GM21390 (cell line): ENCODE data around the gene CRYBA4.
A peak's percentile ranks its signal among the peaks of the same experiment; 100 is the strongest.

Experiments
- ATAC-seq: cut with Tn5 transposase; IDR thresholded peaks from one replicate; pipeline ENCODE4 v1.9.1; 2021; ENCODE audit not compliant: unreplicated experiment

Gene CRYBA4

DNA sequence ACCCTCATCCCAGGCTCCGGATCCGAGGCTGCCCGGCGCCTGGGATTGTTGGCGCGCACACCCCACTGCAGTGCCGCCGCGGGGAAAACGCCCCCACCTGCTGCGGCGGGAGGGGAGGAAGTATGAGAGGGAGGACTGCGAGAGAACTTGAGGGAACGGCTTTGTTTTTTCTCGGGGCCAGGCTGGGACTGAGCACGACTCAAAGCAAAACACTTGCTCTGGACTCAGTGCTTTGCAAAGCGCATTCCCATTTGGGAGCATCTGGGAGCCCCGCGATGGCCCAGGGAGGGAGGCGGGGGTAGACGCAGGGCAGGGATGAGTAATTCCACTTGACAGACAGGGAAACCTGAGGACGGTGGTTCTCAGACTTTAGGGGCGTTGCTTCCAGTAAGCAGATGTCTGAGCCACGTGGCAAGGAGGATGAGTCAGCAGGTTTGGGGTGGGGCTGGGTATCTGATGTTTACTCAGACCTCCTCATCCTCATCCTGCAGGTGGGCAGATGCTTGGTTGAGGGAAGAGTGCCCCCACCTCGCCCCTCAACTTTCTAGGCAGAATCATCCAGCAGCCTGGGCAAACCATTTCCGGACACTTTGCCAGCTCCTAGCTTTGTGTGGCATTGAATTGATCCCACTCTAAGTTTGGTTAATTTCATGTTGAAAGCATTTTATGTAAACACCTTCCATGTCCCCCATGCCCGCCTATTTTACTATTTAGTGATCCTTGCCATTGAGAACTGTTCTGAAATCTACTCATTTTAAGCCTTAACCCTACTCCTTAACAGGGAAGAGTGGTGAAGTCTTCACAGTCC is 37.1 kb downstream of the CRYBA4 start:
- peak; percentile 62 for ATAC-seq

DNA sequence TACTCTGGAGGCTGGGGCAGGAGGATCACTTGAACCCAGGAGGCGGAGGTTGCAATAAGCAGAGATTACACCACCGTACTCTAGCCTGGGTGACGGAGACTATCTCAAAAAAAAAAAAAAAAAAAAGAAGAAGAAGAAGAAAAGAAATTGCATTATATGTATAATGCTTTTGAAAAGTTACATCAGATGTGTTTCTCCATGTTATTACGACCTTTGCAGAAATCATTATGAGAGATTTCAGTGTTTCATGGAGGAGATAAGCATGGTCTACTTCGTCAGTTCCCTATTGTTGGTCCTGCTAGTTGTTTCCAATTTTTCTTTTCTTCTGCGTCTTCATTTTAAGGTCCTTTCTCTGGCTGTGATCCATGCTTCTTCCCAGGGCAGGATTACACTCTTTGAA is 38.6 kb downstream of the CRYBA4 start:
- no peak for ATAC-seq

DNA sequence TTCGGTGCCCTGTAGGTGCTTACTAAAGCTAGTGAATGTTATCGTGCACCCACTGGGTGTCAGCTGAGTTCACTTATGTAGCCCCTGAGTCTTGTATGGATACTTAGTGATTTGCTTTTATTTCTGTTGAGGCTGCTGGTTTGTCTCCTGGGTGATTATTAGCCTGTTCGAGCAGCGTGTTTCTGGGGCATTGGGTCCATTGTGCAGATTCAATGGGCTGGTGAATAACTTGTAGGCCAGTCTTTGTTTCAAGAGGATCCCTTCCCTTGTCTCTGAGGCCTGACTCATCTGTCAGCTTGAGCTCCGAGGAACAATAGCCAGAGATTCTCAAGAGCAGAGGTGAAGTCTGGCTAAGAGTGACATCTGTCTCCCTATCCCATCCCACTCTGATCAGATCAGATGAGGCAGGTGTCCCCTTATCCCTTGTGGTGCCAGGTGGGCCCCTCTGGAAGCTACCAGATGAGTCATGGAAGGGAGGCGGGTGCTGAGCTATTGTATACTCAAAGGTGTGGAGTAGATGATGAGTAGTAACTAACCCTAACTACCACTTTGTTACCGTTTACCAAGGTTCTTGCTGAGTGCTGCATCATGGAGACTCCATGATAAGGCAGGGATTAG is 39.3 kb downstream of the CRYBA4 start:
- no peak for ATAC-seq

DNA sequence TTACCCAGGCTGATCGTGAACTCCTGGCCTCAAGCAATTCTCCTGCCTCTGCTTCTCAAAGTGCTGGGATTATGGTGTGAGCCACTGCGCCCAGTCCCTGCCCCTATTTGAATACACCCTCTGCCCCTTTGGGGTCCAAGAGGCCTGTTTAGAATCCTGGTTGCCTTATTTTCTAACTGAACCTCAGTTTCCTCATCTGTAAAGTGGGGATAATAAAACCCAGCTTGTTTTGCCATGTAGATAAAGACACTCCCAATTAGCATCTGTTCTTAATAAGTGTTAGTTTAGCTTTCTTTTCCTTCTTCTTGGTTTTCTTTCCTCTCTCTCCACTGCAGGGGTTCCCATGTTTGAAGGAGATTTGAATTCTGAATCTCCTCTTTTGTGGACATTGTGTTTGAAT is 40.4 kb downstream of the CRYBA4 start:
- ATAC-seq = no peak

DNA sequence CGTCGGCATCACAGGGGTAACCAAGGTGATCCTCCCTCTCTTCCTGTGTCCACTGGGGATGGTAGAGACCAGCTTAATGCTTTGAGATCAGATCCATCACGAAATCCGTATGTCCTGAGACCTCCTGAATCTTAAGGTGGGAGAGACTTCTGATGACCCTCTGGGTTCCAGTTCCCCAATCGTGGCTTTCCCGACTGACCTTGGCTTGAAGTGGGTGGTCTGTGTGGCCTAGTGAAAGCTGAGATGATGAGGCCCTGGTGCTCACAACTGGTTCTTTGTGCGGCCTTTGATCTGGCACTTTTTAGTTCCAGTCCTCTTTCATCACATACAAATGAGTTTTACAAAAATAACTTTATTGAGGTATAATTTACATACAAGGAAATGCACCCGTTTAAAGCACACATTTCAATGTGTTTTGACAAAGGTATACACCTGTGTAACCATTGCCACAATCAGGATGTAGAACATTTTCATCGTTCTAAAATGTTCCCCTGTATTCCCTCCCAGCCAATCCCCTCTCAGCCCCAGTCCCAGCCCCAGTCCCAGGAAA is 41.7 kb downstream of the CRYBA4 start:
- no peak for ATAC-seq

DNA sequence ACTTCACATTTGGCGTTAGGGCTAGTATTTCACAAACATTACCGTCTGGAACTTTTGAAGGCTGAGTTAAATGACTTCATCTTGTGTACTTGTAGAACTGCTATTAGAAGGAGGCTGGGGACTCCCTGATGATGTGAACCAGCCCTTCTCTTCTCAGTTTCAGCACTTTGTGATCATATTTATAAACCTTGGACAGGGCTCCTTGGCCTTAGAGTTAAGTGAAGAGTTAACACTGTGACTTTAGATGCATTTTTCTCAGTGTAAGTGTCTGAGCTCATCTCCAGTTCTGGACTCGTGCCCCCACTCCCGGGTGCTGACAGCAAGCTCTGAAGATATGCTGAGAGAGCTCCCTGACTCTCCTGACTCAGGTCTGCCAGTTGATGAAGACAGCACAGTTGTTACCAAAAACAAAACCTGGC is 44.1 kb downstream of the CRYBA4 start:
- ATAC-seq = peak; percentile 11

DNA sequence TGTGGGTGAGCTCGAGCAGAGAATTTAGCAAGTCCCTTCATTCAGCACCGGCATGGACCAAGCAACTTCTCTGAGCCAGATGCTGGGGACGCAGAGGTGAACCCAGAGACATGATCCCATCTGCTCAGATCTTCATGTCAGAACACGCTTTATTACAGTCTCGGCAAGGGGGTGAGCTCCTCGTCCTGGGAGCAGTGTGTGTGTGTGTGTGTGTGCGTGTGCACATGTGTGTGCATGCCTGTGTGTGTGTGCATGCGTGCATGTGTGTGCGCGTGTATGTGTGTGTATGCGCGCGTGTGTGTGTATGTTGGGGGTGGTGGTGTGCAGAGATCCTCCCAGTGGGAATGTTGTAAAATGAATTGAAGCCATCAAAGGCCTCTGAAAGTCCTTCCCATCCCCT is 45.4 kb downstream of the CRYBA4 start:
- no peak for ATAC-seq

DNA sequence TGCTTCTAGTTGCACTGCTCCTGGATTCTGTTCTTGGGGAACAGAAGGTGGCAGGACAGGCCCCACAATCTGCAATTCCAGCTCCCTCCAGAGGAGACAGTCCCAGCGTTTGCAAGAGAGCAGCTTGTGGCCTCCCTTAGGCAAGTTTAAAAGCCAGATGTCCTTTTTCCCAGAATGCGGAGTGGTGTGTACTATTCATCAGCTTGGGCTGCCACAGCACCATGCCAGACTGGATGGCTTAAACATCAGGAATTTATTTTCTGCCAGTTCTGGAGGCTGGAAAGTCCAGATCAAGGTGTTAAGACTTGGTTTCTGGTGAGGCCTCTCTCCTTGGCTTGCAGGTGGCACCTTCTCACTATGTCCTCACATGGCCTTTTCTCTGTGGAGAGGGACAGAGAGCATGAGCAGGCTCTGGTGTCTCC is 47.3 kb downstream of the CRYBA4 start:
- no peak for ATAC-seq

DNA sequence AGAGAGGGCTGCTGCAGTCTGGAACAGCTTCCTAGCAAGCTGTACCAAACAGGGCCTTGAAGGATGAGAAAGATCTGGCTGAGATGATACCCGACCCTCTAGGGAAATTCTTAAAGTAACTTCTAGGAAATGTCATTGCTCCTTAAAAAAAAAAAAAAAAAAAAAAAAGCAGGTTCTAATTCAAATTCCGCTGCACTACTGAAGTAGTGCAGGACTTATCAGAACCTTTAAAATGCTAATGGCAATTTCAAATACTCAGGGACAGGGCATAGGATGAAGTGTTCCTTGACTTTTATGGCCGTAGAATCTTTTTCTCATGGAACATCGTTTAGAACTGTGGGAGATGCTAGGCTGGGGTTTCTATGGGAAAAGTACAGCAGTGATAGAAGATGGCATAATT is 48.7 kb downstream of the CRYBA4 start:
- no peak for ATAC-seq

DNA sequence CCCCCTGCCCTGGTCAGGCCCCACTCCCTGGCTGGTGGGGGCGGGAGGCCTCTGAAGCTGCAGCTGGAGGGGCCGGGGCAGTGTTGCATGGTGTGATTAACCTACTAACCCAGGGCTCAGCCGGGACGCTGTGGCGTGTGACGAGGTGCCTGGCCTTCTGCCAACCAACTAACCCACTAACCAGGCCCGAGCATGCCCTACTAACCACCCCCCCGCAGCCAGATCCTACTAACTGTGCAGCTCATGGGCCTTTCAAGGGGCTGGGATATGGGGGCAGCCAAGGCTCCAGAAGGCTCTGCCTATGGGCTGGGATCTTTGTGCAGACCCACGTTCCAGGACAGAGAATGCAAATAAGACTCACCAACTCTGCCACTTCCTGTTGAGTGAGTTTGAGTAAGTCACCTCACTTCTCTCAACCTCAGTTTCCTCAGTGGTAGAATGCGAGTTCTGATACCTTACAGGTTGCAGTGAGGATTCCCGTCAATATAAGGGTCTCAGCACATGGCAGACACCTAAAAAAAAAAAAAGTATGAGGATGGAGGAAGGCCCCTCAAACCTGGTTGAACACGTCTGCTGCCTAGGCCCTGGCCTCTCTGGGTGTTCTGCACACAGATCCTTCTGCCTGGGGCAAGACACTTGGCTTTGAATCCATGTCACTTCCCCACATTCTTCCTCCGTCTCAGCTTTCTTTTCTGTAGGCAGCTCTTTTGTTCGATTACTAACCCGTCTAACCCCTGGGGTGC is 49.7 kb downstream of the CRYBA4 start:
- ATAC-seq = peak; percentile 32

DNA sequence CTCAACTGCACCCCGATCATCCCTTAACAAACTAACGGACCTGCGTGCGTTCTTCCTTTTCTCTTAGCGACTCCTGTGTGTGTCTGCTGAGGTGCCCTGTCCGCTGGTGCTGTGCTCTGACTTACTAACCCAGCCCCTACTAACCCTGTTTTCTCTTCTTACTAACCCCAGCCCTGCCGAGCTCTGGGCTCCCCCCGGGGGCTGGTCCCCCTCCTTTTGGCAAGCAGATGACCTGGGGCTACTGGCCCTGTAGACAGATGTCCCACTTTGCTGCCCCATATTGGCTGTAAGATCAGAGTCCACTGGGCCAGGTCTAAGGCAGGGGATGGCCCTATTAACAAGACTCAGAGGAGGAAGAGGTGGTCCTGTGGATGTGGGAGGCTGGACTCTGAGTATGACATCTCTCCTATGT is 50.3 kb downstream of the CRYBA4 start:
- ATAC-seq = peak; percentile 0

DNA sequence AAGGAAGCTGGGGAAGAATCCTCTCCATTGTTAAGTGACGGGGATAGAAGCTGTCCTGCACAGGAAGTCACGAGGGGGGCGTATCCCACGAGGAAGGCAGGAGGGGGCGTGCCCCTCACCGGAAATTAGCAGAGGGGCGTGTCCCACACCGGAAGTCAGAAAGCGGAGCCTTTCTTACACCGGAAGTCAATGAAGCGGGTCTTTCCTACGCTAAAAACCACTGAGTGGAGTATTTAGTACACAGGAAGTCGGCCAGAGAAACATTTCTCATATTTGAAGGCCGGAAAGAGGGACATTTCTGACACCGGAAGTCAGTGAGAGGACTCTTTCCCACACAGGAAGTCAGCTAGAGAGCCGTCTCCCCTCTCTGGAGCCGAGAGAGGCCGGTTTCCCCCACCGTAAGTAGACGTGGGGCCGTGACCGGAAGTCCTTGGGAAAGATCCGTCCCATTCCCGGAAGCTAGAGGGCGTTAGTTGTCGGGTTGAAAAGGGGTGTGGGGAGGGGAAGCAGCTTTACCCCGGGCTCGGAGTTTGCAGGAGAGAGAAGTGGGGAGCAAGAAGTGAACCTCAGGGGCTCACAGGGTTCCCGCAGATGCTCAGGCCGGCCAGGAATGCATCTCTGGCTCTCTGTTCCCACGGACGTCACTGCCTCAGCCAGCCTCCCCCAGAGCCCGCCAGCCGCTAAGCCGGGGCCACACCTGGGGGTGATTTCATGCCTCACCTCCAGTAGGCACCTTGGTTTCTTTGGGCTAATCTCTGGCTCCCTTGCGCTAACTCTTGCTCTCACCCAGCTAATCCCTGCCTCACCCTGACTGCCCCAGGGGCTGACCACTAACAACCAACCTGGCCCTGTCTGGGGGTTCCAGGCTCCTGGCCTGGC is 51.1 kb downstream of the CRYBA4 start:
- ATAC-seq = peak; percentile 68

DNA sequence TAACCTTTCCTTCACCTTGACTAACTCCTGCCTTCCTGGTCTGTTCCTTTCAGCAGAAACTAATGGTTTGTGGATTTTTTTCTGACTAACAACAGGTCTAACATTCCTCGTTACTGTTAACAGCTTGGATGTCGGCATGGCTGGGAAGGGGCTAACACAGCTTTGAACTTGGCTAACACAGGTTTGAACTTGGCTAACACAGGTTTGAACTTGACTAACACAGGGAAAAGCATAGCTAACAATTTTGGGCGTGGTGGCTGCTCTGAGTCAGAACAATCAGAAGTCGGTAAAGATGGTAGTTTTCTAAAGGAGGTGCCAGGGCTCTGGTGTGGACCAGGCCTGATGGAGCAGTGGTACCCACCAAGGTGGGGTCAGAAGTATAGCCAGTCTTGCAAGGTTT is 51.7 kb downstream of the CRYBA4 start:
- ATAC-seq = no peak

DNA sequence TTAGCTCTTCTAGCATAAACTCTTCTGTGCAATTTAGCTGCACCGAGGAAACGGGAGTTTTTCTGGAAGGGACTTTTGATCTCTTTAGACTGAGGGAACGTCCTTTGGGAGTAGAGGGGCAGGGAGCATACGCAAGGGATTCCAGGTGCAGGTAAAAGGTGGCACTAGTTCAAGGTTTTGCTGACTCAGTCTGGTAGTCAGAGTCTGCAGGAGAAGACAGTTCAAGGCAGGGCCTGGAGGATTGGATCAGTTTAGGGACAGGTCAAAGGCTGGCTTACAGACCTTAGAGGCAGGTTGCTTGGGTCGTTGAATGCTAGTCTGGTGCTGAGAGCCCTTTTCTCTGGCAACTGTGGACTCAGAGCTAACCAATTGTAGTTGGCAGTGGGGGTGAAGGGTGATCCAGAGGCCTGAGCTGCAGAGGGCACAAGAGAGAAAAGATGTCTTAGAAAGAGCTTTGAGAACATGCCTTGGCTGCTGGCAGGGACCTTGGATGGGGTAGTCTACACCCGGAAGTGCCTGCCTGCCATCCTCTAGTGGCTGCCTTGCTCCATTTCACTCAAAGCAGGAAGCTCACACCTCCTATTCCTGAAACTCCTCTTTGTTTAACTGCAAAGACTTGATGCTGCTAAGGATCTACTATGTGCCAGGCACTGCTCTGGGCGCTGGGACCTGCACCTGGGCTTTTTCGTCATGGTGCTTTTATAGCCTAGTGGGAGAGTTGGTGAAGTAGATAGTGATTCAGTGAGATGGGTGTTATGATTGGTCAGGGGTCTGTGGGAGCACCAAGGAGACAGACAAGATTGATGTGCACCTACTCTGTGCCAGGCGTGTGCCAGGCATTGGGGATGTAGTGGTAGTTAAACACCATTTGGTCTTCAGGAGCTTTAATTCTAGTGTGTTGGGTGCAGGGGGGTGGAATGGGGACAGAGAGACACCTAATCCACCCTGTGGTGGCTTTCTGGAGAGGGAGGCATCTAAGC is 52.7 kb downstream of the CRYBA4 start:
- no peak for ATAC-seq

DNA sequence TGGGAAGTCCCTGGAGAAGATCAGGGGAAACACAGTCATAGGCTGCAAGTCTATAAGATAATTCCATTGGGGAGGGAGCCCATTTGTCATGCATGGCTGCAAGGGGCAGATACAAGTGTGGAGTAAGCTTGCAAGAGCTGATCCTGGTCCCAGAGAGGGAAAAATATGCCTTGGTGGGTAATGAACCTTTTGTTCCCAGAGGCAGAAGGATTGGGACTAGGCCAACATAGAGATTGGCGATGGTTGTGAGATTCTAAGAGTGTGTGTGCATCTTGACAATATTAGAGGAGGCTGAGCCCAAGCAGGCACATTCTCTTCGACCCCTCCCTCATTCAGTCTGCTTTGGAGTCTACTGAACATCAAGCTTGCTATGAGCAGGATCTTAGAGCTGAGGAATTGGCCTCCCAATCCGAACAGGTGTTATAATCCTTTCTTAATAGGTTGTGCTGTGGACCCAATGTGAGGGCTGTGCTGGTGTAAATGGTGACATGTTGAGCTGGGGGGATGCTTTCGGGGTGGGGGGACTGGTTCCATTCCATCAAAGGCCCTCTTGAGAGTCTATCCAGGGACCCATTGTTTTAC is 54.0 kb downstream of the CRYBA4 start:
- no peak for ATAC-seq

DNA sequence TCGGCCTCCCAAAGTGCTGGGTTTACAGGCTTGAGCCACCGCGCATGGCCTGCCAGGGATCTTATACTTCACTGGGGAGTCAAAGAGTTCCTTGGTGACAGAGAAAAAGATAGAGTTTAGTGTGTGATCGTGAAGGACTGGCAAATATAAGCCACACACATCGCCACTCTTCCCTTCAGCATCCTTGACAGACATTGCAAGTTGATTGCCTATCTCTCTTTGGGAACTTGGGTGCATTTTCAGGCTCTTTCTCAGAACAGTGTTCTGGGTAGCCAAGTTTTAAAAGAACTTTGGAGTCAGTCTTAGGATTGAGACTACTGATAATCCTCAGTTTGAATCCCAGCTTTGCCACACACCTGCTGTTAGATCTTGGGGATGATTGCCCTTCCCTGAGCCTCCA is 55.5 kb downstream of the CRYBA4 start:
- no peak for ATAC-seq

DNA sequence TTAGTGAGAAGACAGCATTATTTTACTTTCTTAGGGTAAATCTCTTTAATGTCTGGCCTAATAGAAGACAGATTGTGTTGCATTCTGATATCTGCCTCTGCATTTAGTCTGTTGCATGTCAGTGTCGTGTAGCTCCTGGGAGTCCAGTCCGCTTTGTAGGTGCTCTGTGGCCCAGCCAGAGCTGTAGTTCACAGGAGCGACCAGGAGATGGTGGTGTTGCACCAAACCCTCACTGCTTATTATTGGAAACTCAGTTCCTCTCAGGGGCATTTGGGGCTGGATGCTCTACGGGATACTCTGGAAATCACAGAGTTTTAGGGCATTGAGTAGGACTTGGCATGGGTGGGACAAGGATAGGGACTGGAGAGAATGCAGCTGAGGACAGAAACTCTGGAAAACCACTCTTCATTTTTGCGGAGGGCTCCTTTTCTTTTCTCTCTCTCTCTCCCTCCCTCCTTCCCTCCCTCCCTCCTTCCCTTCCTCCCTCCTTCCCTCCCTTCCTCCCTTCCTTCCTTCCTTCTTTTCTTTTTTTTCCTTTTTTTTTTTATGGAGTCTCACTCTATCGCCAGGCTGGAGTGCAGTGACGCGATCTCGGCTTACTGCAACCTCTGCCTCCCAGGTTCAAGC is 57.4 kb downstream of the CRYBA4 start:
- no peak for ATAC-seq
